ENCODE results near the gene KMT2D. TPM values are rescaled to one million over a fixed set of nuclear protein-coding genes. Genes with fewer than 3 reads are reported as not detected.

KMT2D gene
- total and polyA plus RNA-seq, 2 of the 8 experiments (the other 6 are each of a cell fraction or from before 2014, with no cell fraction given), result 9.1 to 86.3 TPM

- Histone ChIP-seq H3K27me3 (replicated peaks in 1 of 4; ENCODE audit: control insufficient read depth in 3 of 4, extremely low read depth in 1 of 4, insufficient read depth in 3 of 4, low read length in 3 of 4) (peaks cover 30 to 46% (median 39%) of the 10 kb centered on the region in 4 experiments), H2BK12ac (ENCODE audit: low read depth, low read length) (no peak overlapping the region), H2BK5ac (ENCODE audit: low read depth, low read length) (no peak overlapping the region), H3K79me1 (ENCODE audit: low read depth, low read length) (no peaks in the 10 kb centered on the region), H3K56ac (replicated peaks; ENCODE audit: insufficient read length, low read depth, low read length) (no peak overlapping the region), H4K20me1 (replicated peaks in 1 of 2; ENCODE audit: control insufficient read depth in 1 of 2, insufficient read depth in 2 of 2, low read length in 2 of 2) (peaks cover 4 to 6% of the 10 kb centered on the region in 2 experiments), H2BK120ac (replicated peaks; ENCODE audit: low read depth, low read length) (no peak overlapping the region), H3K4me2 (ENCODE audit: insufficient read depth in 1 of 2, low read depth in 2 of 2, low read length in 2 of 2) (no peak overlapping the region), H4K5ac (ENCODE audit: insufficient read length, low read depth, low read length) (no peak overlapping the region), H4K8ac (ENCODE audit: extremely low read depth, insufficient read depth, low read length) (no peak overlapping the region), H3K9ac (replicated peaks in 1 of 4; ENCODE audit: extremely low read depth in 1 of 4, low read depth in 3 of 4, low read length in 3 of 4) (no peak overlapping the region), H2BK15ac (ENCODE audit: low read length) (no peak overlapping the region), H3K4ac (replicated peaks; ENCODE audit: insufficient read length, low read depth, low read length) (no peak overlapping the region), H3K23me2 (ENCODE audit: low read depth, low read length) (peaks cover 5% of the 10 kb centered on the region; the same call in 1 of the 2 replicates), H3K36me3 (ENCODE audit: control insufficient read depth in 2 of 4, insufficient read depth in 4 of 4, low read length in 3 of 4) (peaks cover 0 to 4% (median 0%) of the 10 kb centered on the region in 4 experiments; a peak in 1 of 8 replicates), H2AK5ac (ENCODE audit: low read depth, low read length) (no peak overlapping the region), H3K79me2 (ENCODE audit: control insufficient read depth in 1 of 2, insufficient read depth in 2 of 2, low read length in 2 of 2) (no peaks in the 10 kb centered on the region), H3K27ac (ENCODE audit: low read depth, low read length) (no peak overlapping the region), H3K9me3 (ENCODE audit: insufficient read depth in 2 of 2, low read depth in 1 of 2, low read length in 1 of 2) (no peaks in the 10 kb centered on the region; a peak in 1 of 4 replicates), H3K14ac (ENCODE audit: insufficient read length) (no peak overlapping the region), H2AFZ (ENCODE audit: low read length) (no peak overlapping the region), H4K91ac (replicated peaks; ENCODE audit: insufficient read length, low read length) (no peak overlapping the region), H3K4me1 (replicated peaks in 1 of 4; ENCODE audit: control insufficient read depth in 3 of 4, insufficient read depth in 4 of 4, low read length in 3 of 4) (peaks cover 0 to 21% (median 7%) of the 10 kb centered on the region in 4 experiments; a peak in 6 of 7 replicates), H3K4me3 (ENCODE audit: extremely low read depth in 1 of 4, insufficient read depth in 2 of 4, low read depth in 3 of 4, low read length in 4 of 4) (no peak overlapping the region), H2BK20ac (ENCODE audit: low read length) (no peak overlapping the region), H3K18ac (ENCODE audit: extremely low read depth, low read length) (no peak overlapping the region), H3K23ac (ENCODE audit: insufficient read length) (no peak overlapping the region)
- no peak for TF ChIP-seq NANOG (IDR thresholded peaks at IDR 0.05; ENCODE audit: insufficient read depth, low read depth, low read length, poor library complexity, severe bottlenecking)
- TF ChIP-seq CTBP2 (IDR thresholded peaks at IDR 0.05; ENCODE audit: borderline replicate concordance, insufficient read depth, insufficient read length, low read length), result no peak
- TF ChIP-seq NRF1 (IDR thresholded peaks at IDR 0.05; ENCODE audit: low read depth, low read length), result no peak
- DNase-seq (ENCODE audit: low read depth in 1 of 2, low spot score in 2 of 2) (no peak), FAIRE-seq (no peak)
- 85% methylated on average over 3 of the region's 3 CpGs; no CpG with 5 or more reads in 1 of the 2 experiments for WGBS, 2 experiments (ENCODE audit: extremely low coverage in 1 of 2, insufficient coverage in 1 of 2, insufficient read length in 1 of 2, insufficient replicate concordance in 2 of 2, low coverage in 1 of 2, low lambda C conversion rate in 2 of 2, missing lambda C conversion rate in 1 of 2)
- ChIA-PET CTCF (ENCODE audit: partially characterized antibody) (interaction anchor here (0.9 to 7.1 kb wide), 12 partner anchors 8 to 149 kb away, joined by 3 to 235 read pairs (median 8); partner anchors contain the start of genes DHH, LMBR1L and RHEBL1), POLR2A (ENCODE audit: partially characterized antibody) (interaction anchor here (1.1 to 2.2 kb wide), 3 partner anchors 39 to 44 kb away, joined by 3 to 6 read pairs (median 4); partner anchors contain the start of gene TUBA1B)
Observed at GRCh38 chr12:49086116-49086515, 25.5 kb upstream of the KMT2D start.

Data from H1 (cell line).